Activated CD4-positive, CD25-positive, alpha-beta regulatory T cell (primary cell): ENCODE measurements around the gene NFYA.

ENCODE experiments used
- DNase-seq, 4 experiments: peaks; one replicate each; lab custom pipeline; 2025; lab: John Stamatoyannopoulos, UW

NFYA gene

GRCh38 chr6:41072836-41073202, at the start of gene NFYA:
TSS of gene NFYA (plus strand) at chr6:41072974. CDS start at chr6:41079090, 6,116 bp downstream.
- peak; percentile 100 for DNase-seq

- no peak for DNase-seq
Observed at GRCh38 chr6:41023114-41023513, 49.7 kb upstream of the NFYA start.

DNA sequence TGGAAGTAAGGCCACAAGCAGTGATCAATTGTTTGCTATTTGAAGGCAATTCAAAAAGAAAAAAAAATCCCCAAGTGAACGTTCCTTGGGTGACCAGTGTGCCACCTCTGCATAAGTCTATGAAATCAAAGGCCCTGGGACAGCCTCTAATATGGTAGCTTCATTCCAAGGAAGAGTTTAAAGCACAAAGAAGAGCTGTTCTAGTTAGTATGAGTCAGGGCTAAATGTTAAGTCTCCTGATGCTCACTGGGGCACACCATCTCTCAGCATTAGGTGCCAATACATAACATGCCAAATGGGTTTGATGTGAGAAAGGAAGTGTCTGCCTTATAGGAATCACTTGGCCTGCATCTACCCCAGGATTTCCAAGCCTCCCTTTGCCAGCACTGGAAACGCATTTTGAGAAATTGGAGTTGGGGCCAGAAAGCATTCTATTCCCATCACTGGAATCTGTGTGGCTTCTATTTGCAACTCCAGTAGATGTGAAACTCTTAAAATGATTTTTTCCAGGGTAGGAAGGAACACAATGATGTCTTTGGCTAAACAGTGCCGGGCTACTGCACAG, 46.7 kb upstream of the NFYA start:
- no peak for DNase-seq

DNA sequence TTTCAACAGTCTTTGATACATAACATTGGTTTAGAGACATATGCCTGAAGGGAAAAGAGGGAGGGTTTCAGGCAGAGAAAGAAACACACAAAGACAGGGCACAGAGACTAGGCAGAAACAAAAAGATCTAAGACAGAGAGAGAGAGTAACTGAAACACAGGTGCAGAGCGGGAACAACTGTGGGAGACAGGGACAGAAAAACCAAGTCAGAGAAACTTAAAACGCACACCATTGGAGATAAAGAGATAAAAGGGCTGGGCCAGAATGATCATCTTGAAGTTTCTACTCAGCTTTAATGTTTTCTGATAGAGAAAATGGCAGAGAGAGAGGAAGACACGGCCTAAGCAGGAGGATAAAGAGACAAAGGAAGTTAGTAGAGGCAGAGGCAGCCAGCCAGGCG, 45.5 kb upstream of the NFYA start:
- no peak for DNase-seq

DNA sequence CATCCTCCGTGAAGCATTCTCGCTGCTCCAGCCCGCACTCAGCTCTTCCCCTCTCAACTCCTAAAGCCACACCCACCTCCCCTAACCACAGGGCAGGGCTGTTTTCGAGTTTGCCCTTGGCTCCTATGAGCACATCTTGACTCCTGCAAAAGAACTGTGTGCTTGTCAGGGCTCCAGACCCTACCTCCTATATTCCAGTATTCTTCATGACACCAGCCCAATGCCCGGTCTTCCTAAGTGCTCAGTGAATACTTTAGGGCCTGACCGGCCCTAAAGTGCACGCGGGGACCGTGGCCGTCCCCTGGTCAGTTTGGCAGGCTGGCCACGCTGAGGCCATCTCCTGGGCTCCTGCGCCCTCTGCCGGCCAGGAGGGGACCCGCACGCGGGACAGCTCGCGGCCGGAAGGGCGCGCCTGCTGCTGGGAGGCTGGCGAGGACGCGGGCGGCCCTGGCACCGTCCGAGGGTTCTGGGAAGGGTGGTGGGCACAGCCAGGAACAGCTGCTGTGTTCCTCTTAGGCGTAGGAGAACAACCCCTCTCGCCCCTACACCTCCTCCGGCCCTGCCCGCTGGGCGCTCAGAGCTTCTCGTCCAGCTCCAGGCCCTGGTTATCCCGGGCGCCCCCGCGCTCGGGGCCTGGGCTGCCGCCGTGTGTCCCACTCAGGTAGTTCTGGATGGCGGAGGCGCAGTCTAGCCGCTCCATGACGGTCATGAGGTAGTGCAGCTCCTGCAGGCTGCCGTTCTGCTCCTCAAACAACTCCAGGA, 44.8 kb upstream of the NFYA start:
- DNase-seq = peak; percentile 51 to 64 (median 60)

- DNase-seq = peak in 2 of 4 experiments; percentile 15 to 19
Observed at GRCh38 chr6:41028561-41029412, 44.0 kb upstream of the NFYA start.

GRCh38 chr6:41032830-41033229, 39.9 kb upstream of the NFYA start:
- DNase-seq = no peak

DNA sequence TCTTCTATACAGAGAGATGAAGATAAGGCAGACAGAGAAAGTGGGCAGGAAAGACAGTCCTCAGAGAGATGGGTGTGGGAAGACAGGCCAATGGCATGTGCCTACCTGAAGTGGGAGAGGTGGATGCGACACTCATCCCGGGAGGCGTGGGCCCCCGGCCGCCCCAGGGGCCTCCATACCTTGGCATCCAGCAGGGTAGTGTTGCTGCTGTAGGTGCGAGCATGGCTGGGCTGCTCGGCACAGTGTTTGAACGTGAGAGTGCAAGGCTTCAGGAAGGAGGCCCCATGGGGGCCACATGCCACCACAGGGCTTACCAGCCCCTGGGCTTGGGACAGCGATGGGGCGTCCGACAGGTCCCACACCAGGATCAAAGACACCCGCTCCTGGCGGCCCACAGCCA, 39.0 kb upstream of the NFYA start:
- DNase-seq = no peak

GRCh38 chr6:41036186-41036585, 36.6 kb upstream of the NFYA start:
- no peak for DNase-seq

- no peak for DNase-seq
Observed at GRCh38 chr6:41036601-41037000, 36.2 kb upstream of the NFYA start.

DNA sequence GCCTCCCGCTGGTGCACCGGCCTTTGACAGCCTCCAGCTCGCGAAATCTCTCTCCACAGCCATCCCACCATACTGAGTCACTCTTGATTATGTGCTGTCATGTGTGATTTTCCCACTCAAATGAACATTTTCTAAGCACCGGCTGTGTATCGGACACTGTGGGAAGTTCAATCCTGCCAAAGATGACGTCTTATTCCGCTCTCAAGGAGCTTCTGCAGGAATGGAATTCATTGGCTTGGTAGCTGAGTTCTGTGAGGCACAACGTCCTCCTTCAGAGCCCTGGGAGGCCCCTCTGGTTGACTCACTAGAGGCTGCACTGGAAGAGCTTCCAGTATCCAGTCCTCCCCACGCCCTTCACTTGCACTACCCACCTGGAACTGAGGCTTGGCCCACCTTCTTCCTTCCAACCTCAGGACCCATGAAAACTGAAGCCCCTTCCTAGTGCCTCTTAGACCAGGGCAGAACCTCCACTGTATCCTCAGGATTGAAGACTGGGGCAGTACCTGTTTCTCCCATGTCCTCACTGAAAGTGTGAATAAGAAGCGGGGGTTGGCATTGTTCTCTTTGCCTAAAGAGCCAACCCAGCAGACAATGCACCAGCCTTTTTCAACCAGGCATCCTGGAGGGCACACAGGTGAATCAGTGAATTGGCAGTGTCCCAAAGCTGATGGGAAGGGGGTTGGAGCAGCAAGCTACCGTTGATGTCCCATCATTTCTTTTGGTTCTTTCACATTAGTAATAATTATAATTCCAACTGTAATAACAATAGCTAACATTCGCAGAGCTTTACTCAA, 35.5 kb upstream of the NFYA start:
- no peak for DNase-seq

GRCh38 chr6:41038205-41038604, 34.6 kb upstream of the NFYA start:
- no peak for DNase-seq

GRCh38 chr6:41039060-41039998, 33.4 kb upstream of the NFYA start, which contains the start of gene UNC5CL:
TSS of gene UNC5CL (minus strand) at chr6:41039221. CDS start at chr6:41035074, 4,147 bp downstream.
- DNase-seq = peak; percentile 5 to 28 (median 21)

- no peak for DNase-seq
Observed at GRCh38 chr6:41040101-41040939, 32.5 kb upstream of the NFYA start.

GRCh38 chr6:41040940-41041536, 31.7 kb upstream of the NFYA start:
- DNase-seq = no peak

DNA sequence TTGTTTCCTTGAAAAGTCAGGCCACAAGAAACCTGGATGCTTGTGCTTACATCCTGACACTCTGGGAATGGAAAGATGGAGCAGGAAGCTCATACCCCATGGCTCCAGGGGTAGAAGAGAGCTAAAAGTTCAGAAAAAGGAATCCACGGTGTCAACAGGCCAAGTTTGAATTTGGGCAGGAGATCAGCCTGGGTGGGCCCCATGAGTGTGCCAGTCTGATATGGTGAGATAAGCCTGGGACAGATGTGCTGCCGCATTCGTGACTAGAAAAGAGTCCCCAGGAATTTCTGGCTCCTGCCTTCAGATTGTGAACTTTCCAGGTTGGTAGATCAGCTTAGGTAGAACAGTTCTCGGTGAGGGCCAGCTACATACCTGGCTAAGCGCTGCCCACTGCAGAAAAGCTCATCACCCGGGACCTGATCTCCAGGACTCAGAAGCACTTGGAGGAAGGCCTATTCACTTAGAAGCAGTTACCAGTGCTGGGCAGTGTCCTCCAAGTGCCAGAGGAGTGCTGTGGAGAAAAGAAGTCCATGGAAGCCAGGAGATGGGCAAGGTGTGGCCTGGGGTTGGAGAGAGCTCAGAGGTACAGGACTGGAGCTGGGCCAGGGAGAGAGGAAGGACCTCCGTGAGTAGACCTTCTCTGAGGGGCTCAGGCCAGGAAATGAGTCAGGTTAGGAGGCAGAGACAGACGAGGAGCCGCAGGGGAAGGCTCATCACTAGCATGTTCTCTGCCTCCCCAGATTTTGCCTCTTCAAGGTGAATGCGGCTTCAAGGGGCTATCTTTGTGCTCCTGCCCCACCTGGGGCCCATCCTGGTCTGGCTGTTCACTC, 30.3 kb upstream of the NFYA start, which contains the start of gene TSPO2:
TSS of gene TSPO2 (plus strand) at position 242 of the 830 bp plus-strand sequence. CDS start at position 761, 519 bp downstream.
- DNase-seq = no peak

DNA sequence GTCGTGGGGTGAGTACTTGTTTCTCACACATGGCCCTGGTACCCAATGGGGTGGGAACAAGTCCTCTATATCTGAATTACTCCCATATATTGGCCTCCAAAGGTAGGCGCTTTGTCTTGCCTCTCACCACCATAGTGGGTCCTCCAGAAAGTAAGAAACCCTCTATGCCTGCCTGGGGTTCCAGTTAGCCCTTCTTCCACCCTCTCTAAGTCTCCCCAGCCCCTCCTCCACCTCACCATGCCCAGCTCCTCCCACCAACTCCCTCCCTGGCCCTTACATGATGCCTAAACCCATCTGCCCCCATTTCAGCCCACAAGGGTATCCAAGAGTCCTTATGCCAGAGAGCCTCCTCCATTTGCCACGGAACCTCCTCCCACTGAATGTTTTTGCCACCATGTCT, 29.6 kb upstream of the NFYA start:
- no peak for DNase-seq

GRCh38 chr6:41045664-41046063, 27.1 kb upstream of the NFYA start:
- no peak for DNase-seq
